HCT116 (cell line): ENCODE data around the gene OR56A4. TPM values are rescaled to one million over a fixed set of nuclear protein-coding genes. Genes with fewer than 3 reads are reported as not detected.

ENCODE experiments used
- ATAC-seq: fragments of 200-7000 bp; cut with Tn5 transposase; 2 replicates; pipeline ENCODE4 v1.9.1; 2020; ENCODE audit warnings: mild to moderate bottlenecking, moderate library complexity
- BruUV-seq: library from RNA; stranded (reverse); fragments of 400-500 nt; replicated peaks from 2 replicates; lab custom pipeline; 2021; lab: Mats Ljungman, UMichigan
- CTCF ChIA-PET: fragments of 300-600 bp; sonication (Branson Sonifier 250); formaldehyde crosslinking; loops from one replicate; lab custom pipeline; 2021; ENCODE audit warnings: antibody characterized with exemption; lab: Charles Lee
- POLR2A ChIA-PET: fragments of 300-600, 350-600 bp; sonication (Branson Sonifier 250); formaldehyde crosslinking; loops from one replicate; lab custom pipeline; 2021; ENCODE audit warnings: antibody characterized with exemption; lab: Charles Lee
- RAD21 ChIA-PET, 2 experiments: fragments of 300-600 bp; sonication (Branson Sonifier 250); formaldehyde crosslinking; loops; one replicate each; lab custom pipeline; 2023; ENCODE audit warnings: low total read pairs in 2 of 2; ENCODE audit not compliant: uncharacterized antibody in 2 of 2, unreplicated experiment in 2 of 2, low non-redundant PET in 1 of 2; lab: Charles Lee
- DNase-seq: peaks from one replicate; pipeline ENCODE4 v3.0.0-alpha.2; 2010; ENCODE audit warnings: low read depth, low spot score
- H2AFZ ChIP-seq: fragments of 200-600 bp; shearing (Covaris generic), sonication (generic); 2 replicates; pipeline ENCODE4 v1.6.1; 2017; ENCODE audit warnings: low read depth, mixed run types, mixed read lengths, antibody characterized with exemption, low read length; ENCODE audit not compliant: poor library complexity, severe bottlenecking
- H3K27ac ChIP-seq: 2 replicates; pipeline ENCODE4 v1.5.1; 2012; ENCODE audit warnings: low read depth, low read length
- H3K27me3 ChIP-seq: fragments of 200-600 bp; sonication (generic); 2 replicates; pipeline ENCODE4 v1.6.1; 2016; ENCODE audit warnings: mixed run types, low read length, mixed read lengths; ENCODE audit not compliant: insufficient read depth
- H3K36me3 ChIP-seq, 2 experiments: fragments of 200-500 bp in 1 of 2; fragments of 200-600 bp in 1 of 2; sonication (Bioruptor generic) in 1 of 2; sonication (generic) in 1 of 2; 2 replicates each; pipeline versions ENCODE4 v1.5.1 to v1.6.1; 2014 to 2016; ENCODE audit warnings: low read length in 2 of 2, inconsistent platforms in 1 of 2, mixed read lengths in 1 of 2, mixed run types in 1 of 2; ENCODE audit not compliant: insufficient read depth in 2 of 2, control insufficient read depth in 1 of 2
- H3K4me1 ChIP-seq, 2 experiments: fragments of 200-600 bp in 1 of 2; sonication (generic) in 1 of 2; 2 replicates each; pipeline versions ENCODE4 v1.5.1 to v1.6.1; 2012 to 2017; ENCODE audit warnings: low read length in 2 of 2, inconsistent platforms in 1 of 2, mild to moderate bottlenecking in 1 of 2, mixed read lengths in 1 of 2, mixed run types in 1 of 2, moderate library complexity in 1 of 2; ENCODE audit not compliant: insufficient read depth in 2 of 2, control insufficient read depth in 1 of 2
- H3K4me2 ChIP-seq: fragments of 200-600 bp; sonication (generic); 2 replicates; pipeline ENCODE4 v1.6.1; 2017; ENCODE audit warnings: mixed run types, low read length, mixed read lengths
- H3K4me3 ChIP-seq, 2 experiments: fragments of 200-600 bp in 1 of 2; sonication (generic) in 1 of 2; replicated peaks in 1 of 2; 2 replicates each; pipeline ENCODE4 v1.5.1; 2011 to 2016; ENCODE audit warnings: low read length in 2 of 2, control low read depth in 1 of 2, low read depth in 1 of 2, mild to moderate bottlenecking in 1 of 2, mixed read lengths in 1 of 2, mixed run types in 1 of 2
- H3K79me2 ChIP-seq: fragments of 200-600 bp; sonication (generic); 2 replicates; pipeline ENCODE4 v1.6.1; 2017; ENCODE audit warnings: mild to moderate bottlenecking, mixed run types, low read length, moderate library complexity, mixed read lengths; ENCODE audit not compliant: insufficient read depth
- H3K9ac ChIP-seq: fragments of 200-600 bp; sonication (generic); 2 replicates; pipeline ENCODE4 v1.6.1; 2016; ENCODE audit warnings: low read length, mixed read lengths
- H3K9me2 ChIP-seq: fragments of 200-600 bp; sonication (generic), shearing (Covaris generic); 2 replicates; pipeline ENCODE4 v1.6.1; 2017; ENCODE audit warnings: mixed run types, mild to moderate bottlenecking, moderate library complexity; ENCODE audit not compliant: insufficient read depth
- H3K9me3 ChIP-seq, 2 experiments: fragments of 200-500 bp in 1 of 2; fragments of 200-600 bp in 1 of 2; sonication (Bioruptor generic) in 1 of 2; sonication (generic) in 1 of 2; 2 replicates each; pipeline ENCODE4 v1.6.1; 2014 to 2017; ENCODE audit warnings: low read length in 2 of 2, mixed read lengths in 2 of 2, inconsistent platforms in 1 of 2, low read depth in 1 of 2, mild to moderate bottlenecking in 1 of 2, mixed run types in 1 of 2, moderate library complexity in 1 of 2; ENCODE audit not compliant: control insufficient read depth in 1 of 2, insufficient read depth in 1 of 2
- H4K20me1 ChIP-seq: fragments of 200-600 bp; sonication (generic), shearing (Covaris generic); 2 replicates; pipeline ENCODE4 v1.6.1; 2017; ENCODE audit warnings: mixed run types, mild to moderate bottlenecking, moderate library complexity; ENCODE audit not compliant: insufficient read depth
- ATF3 ChIP-seq: IDR thresholded peaks from 2 replicates; pipeline ENCODE4 v1.6.1; 2012
- CBX3 ChIP-seq: IDR thresholded peaks from 2 replicates; pipeline ENCODE4 v1.6.1; 2012; ENCODE audit warnings: low read depth
- CEBPB ChIP-seq: IDR thresholded peaks from 2 replicates; pipeline ENCODE4 v1.6.1; 2012; ENCODE audit warnings: low read depth
- EGR1 ChIP-seq: IDR thresholded peaks from 2 replicates; pipeline ENCODE4 v1.6.1; 2012; ENCODE audit warnings: low read depth
- ELF1 ChIP-seq: IDR thresholded peaks from 2 replicates; pipeline ENCODE4 v1.6.1; 2012; ENCODE audit warnings: low read depth, borderline replicate concordance
- EZH2 ChIP-seq: fragments of 200-600 bp; sonication (generic); IDR thresholded peaks from 2 replicates; pipeline ENCODE4 v1.6.1; 2017; ENCODE audit warnings: antibody characterized with exemption, mixed run types
- EZH2phosphoT487 ChIP-seq: fragments of 200-600 bp; IDR thresholded peaks from 2 replicates; pipeline ENCODE4 v1.6.1; 2018; ENCODE audit warnings: antibody characterized with exemption, borderline replicate concordance
- FOSL1 ChIP-seq: IDR thresholded peaks from 2 replicates; pipeline ENCODE4 v1.6.1; 2012; ENCODE audit warnings: low read depth
- JUND ChIP-seq: IDR thresholded peaks from 2 replicates; pipeline ENCODE4 v1.6.1; 2012
- POLR2A ChIP-seq: IDR thresholded peaks from 2 replicates; pipeline ENCODE4 v1.7.0; 2011; ENCODE audit warnings: borderline replicate concordance; ENCODE audit not compliant: insufficient read depth, insufficient read length; ENCODE audit errors: extremely low read depth
- RAD21 ChIP-seq: IDR thresholded peaks from 2 replicates; pipeline ENCODE4 v1.6.1; 2012; ENCODE audit warnings: low read depth, mild to moderate bottlenecking
- REST ChIP-seq: IDR thresholded peaks from 2 replicates; pipeline ENCODE4 v1.6.1; 2012; ENCODE audit warnings: low read depth
- SP1 ChIP-seq: IDR thresholded peaks from 2 replicates; pipeline ENCODE4 v1.6.1; 2012; ENCODE audit warnings: low read depth
- SRF ChIP-seq: IDR thresholded peaks from 2 replicates; pipeline ENCODE4 v1.6.1; 2012; ENCODE audit warnings: low read depth
- ZFX ChIP-seq: fragments of 450-650 bp; IDR thresholded peaks from 2 replicates; pipeline ENCODE4 v1.6.1; 2017
- ZNF274 ChIP-seq: fragments of 200-500 bp; sonication (Bioruptor generic); IDR thresholded peaks from 2 replicates; pipeline ENCODE4 v1.6.1; 2014; ENCODE audit warnings: mild to moderate bottlenecking, low read depth, low read length, inconsistent platforms
- intact Hi-C: fragments of 100-400 bp; cut with micrococcal nuclease; formaldehyde crosslinking; loops from 2 replicates; pipeline ENCODE4 v1.10.0; 2022
- total RNA-seq: library from RNA; stranded (reverse); gene quantifications from one replicate; pipeline ENCODE4 v1.2.1, GENCODE V29; 2021; ENCODE audit not compliant: unreplicated experiment
- TF ChIP-seq, protein P1 (sequence below), 3 experiments: fragments of 200-600 bp in 1 of 3; sonication (generic) in 1 of 3; IDR thresholded peaks in 2 of 3; conservative IDR thresholded peaks in 1 of 3; 2 replicates each; pipeline ENCODE4 v1.5.1; 2012 to 2017; ENCODE audit warnings: low read depth in 2 of 3, low read length in 2 of 3, antibody characterized with exemption in 1 of 3, borderline replicate concordance in 1 of 3, control low read depth in 1 of 3, mild to moderate bottlenecking in 1 of 3, mixed read lengths in 1 of 3, mixed run types in 1 of 3, moderate library complexity in 1 of 3; ENCODE audit not compliant: insufficient read depth in 1 of 3

Gene OR56A4
- total RNA-seq, 1 experiment from 2014 or later = not detected

GRCh38 chr11:6027501-6027900 lies 20.8 kb upstream of the OR56A4 start:
- ATAC-seq (no peak), DNase-seq (no peak)
- H3K4me3 ChIP-seq = no peak overlapping the region
- no TSS peak for BruUV-seq
- ChIA-PET RAD21 (no interaction called here), CTCF (no interaction called here), POLR2A (no interaction called here)
- H3K36me3 ChIP-seq = no peaks in the 10 kb centered on the region
- H3K27me3 ChIP-seq = peaks cover 61% of the 10 kb centered on the region
- no peak overlapping the region for H2AFZ ChIP-seq
- TF ChIP-seq REST (no peak), SP1 (no peak), EGR1 (no peak), POLR2A (no peak), JUND (no peak), EZH2 (no peak), RAD21 (no peak), SRF (no peak), ELF1 (no peak), ATF3 (no peak), ZNF274 (no peak), CEBPB (no peak), EZH2phosphoT487 (no peak), ZFX (no peak), FOSL1 (no peak), CBX3 (no peak)
- TF ChIP-seq, protein P1, sequence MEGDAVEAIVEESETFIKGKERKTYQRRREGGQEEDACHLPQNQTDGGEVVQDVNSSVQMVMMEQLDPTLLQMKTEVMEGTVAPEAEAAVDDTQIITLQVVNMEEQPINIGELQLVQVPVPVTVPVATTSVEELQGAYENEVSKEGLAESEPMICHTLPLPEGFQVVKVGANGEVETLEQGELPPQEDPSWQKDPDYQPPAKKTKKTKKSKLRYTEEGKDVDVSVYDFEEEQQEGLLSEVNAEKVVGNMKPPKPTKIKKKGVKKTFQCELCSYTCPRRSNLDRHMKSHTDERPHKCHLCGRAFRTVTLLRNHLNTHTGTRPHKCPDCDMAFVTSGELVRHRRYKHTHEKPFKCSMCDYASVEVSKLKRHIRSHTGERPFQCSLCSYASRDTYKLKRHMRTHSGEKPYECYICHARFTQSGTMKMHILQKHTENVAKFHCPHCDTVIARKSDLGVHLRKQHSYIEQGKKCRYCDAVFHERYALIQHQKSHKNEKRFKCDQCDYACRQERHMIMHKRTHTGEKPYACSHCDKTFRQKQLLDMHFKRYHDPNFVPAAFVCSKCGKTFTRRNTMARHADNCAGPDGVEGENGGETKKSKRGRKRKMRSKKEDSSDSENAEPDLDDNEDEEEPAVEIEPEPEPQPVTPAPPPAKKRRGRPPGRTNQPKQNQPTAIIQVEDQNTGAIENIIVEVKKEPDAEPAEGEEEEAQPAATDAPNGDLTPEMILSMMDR (IDR thresholded peaks at IDR 0.05 in 2 of 3, conservative IDR thresholded peaks at IDR 0.05 in 1 of 3; ENCODE audit: borderline replicate concordance in 1 of 3, insufficient read depth in 1 of 3, low read depth in 2 of 3, low read length in 2 of 3) = no peak
- intact Hi-C loops = no loop called here
- no peaks in the 10 kb centered on the region for H3K4me1 ChIP-seq
- H4K20me1 ChIP-seq = no peaks in the 10 kb centered on the region
- no peaks in the 10 kb centered on the region for H3K79me2 ChIP-seq
- H3K9ac ChIP-seq = no peak overlapping the region
- H3K4me2 ChIP-seq = no peak overlapping the region
- no peaks in the 10 kb centered on the region for H3K9me3 ChIP-seq
- H3K27ac ChIP-seq = no peak overlapping the region
- no peaks in the 10 kb centered on the region for H3K9me2 ChIP-seq
